ENCODE measurements around the gene OLFM2. TPM values are rescaled to one million over a fixed set of nuclear protein-coding genes. Genes with fewer than 3 reads are reported as not detected.

The OLFM2 gene
- total RNA-seq (1 to 10 TPM; 1.1 to 3.6 TPM), polyA plus RNA-seq (10 to 100 TPM in 1 of 2 donors, under 1 TPM in 1; 0.49 to 28.9 TPM)

DNA sequence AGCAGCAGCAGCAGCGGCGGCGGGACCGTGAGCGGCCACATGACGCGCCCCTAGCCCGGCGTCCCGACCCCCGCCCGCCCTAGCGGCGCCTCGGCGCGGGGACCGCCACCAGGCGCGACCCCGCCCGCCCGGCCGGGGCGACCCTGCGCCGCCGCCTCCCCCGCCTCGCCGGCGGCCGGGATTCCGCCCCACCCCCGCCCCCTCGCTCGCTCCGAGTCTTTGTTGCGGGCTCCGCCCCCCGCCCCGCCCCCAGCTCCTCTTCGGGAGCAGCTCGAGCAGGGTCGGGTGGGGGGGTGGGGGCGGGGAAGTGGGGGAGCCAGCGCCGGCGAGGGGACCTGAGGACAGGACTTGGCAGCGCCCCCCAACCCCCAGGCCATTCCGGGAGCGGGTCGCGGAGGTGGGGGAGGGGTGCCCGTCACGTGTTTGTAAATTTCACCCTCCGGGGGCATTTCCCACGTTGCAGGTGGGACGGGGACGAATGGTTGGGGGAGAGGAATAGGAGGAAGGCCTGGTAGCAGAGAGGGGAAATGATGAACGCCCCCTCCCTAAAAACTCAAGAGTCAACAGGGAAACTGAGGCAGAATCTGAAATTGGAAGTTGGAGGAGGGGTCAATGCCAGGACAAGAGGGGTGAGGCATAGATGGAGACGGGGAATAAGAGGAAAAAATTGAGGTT lies at the start of gene OLFM2:
TSS of gene OLFM2 (minus strand) at position 190 of the 675 bp plus-strand sequence. CDS start at position 41, 149 bp downstream.
- Histone ChIP-seq H3K9ac (ENCODE audit: low read depth in 1 of 2, low read length in 2 of 2) (no peak within 1 kb of the TSS), H3K9me3 (ENCODE audit: control insufficient read depth in 4 of 4, low read length in 3 of 4) (peaks cover 0 to under 1% (median 0%) of the 10 kb centered on the region in 4 donors), H3K4me3 (ENCODE audit: low read depth in 1 of 3, low read length in 3 of 3) (peak within 1 kb of the TSS in 2 of 3 donors; percentile 49 to 80), H3K27me3 (ENCODE audit: control insufficient read depth in 4 of 4, insufficient read depth in 4 of 4, low read length in 3 of 4) (no peaks in the 10 kb centered on the region), H3K36me3 (ENCODE audit: control insufficient read depth in 4 of 4, insufficient read depth in 3 of 4, low read depth in 1 of 4, low read length in 3 of 4) (no peaks in the 10 kb centered on the region), H3K27ac (ENCODE audit: low read depth in 1 of 2, low read length in 2 of 2) (no peak within 1 kb of the TSS), H3K4me1 (ENCODE audit: control insufficient read depth in 4 of 4, insufficient read depth in 4 of 4, low read length in 3 of 4) (peaks cover 0 to 26% (median 19%) of the 10 kb centered on the region in 4 donors)
- TF ChIP-seq, protein P1, sequence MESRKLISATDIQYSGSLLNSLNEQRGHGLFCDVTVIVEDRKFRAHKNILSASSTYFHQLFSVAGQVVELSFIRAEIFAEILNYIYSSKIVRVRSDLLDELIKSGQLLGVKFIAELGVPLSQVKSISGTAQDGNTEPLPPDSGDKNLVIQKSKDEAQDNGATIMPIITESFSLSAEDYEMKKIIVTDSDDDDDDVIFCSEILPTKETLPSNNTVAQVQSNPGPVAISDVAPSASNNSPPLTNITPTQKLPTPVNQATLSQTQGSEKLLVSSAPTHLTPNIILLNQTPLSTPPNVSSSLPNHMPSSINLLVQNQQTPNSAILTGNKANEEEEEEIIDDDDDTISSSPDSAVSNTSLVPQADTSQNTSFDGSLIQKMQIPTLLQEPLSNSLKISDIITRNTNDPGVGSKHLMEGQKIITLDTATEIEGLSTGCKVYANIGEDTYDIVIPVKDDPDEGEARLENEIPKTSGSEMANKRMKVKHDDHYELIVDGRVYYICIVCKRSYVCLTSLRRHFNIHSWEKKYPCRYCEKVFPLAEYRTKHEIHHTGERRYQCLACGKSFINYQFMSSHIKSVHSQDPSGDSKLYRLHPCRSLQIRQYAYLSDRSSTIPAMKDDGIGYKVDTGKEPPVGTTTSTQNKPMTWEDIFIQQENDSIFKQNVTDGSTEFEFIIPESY (IDR thresholded peaks at IDR 0.05) = no peak
- TF ChIP-seq, protein P2, sequence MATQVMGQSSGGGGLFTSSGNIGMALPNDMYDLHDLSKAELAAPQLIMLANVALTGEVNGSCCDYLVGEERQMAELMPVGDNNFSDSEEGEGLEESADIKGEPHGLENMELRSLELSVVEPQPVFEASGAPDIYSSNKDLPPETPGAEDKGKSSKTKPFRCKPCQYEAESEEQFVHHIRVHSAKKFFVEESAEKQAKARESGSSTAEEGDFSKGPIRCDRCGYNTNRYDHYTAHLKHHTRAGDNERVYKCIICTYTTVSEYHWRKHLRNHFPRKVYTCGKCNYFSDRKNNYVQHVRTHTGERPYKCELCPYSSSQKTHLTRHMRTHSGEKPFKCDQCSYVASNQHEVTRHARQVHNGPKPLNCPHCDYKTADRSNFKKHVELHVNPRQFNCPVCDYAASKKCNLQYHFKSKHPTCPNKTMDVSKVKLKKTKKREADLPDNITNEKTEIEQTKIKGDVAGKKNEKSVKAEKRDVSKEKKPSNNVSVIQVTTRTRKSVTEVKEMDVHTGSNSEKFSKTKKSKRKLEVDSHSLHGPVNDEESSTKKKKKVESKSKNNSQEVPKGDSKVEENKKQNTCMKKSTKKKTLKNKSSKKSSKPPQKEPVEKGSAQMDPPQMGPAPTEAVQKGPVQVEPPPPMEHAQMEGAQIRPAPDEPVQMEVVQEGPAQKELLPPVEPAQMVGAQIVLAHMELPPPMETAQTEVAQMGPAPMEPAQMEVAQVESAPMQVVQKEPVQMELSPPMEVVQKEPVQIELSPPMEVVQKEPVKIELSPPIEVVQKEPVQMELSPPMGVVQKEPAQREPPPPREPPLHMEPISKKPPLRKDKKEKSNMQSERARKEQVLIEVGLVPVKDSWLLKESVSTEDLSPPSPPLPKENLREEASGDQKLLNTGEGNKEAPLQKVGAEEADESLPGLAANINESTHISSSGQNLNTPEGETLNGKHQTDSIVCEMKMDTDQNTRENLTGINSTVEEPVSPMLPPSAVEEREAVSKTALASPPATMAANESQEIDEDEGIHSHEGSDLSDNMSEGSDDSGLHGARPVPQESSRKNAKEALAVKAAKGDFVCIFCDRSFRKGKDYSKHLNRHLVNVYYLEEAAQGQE (IDR thresholded peaks at IDR 0.05) = no peak
- no peak for TF ChIP-seq JUND (IDR thresholded peaks at IDR 0.05)
- under 1% methylated on average over 62 of the region's 62 CpGs for WGBS
- no peak for DNase-seq (ENCODE audit: low spot score)

DNA sequence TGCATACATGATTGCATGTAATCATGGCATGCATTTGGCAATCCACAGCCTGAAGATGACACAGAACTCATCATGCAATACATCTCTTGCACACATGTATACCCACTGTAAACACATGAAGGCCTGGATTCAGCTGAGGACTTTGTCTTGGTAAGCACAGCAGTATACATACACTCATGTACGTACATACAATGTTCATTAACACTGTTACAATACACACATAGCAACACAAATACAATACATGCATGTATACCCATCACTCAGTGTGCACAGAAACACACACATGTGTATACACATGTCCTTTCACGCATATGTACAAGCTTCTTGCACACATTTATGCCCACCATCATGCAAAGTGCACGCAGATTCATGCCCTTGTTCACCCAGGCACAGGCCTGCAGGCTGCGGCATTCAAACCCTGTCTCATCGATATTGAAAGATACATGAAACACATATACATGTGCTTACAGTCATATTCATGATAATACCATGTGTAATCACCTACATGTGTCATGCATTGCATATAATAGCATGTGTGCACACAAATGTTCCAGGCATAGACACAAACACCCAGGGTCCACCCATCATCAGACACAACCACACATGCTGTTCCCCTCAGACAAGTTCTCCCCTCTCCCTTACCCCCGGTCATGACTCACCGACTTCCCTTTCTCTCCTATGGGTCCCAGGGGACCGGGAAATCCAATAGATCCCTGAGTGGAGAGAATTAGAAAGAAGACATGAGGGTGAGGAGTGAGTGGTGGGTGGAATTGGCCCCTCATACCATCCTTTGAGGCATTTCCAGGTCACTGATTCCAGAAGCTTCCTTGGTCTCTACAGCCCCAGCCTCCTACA lies 45.3 kb upstream of the OLFM2 start:
- DNase-seq (ENCODE audit: low spot score) = no peak
- Histone ChIP-seq H3K9ac (ENCODE audit: low read depth in 1 of 2, low read length in 2 of 2) (no peak overlapping the region), H3K9me3 (ENCODE audit: control insufficient read depth in 4 of 4, low read length in 3 of 4) (no peaks in the 10 kb centered on the region), H3K27ac (ENCODE audit: low read depth in 1 of 2, low read length in 2 of 2) (no peak overlapping the region), H3K36me3 (ENCODE audit: control insufficient read depth in 4 of 4, insufficient read depth in 3 of 4, low read depth in 1 of 4, low read length in 3 of 4) (peaks cover 0 to 11% (median under 1%) of the 10 kb centered on the region in 4 donors), H3K4me1 (ENCODE audit: control insufficient read depth in 4 of 4, insufficient read depth in 4 of 4, low read length in 3 of 4) (peaks cover 0 to 3% (median 0%) of the 10 kb centered on the region in 4 donors), H3K4me3 (ENCODE audit: low read depth in 1 of 3, low read length in 3 of 3) (no peak overlapping the region), H3K27me3 (ENCODE audit: control insufficient read depth in 4 of 4, insufficient read depth in 4 of 4, low read length in 3 of 4) (no peaks in the 10 kb centered on the region)
- TF ChIP-seq NR2F2 (IDR thresholded peaks at IDR 0.05) (no peak), EGR1 (IDR thresholded peaks at IDR 0.05; ENCODE audit: low read depth in 2 of 2) (no peak), SP1 (IDR thresholded peaks at IDR 0.05) (no peak), RXRA (IDR thresholded peaks at IDR 0.05) (no peak), YY1 (IDR thresholded peaks at IDR 0.05) (no peak), FOXA1 (IDR thresholded peaks at IDR 0.05) (no peak), RAD21 (IDR thresholded peaks at IDR 0.05) (no peak), TAF1 (conservative IDR thresholded peaks at IDR 0.05) (no peak), JUND (IDR thresholded peaks at IDR 0.05) (no peak), CTCF (IDR thresholded peaks at IDR 0.05; ENCODE audit: low read depth, low read length, missing input control) (no peak), FOXA2 (IDR thresholded peaks at IDR 0.05) (no peak), MAX (IDR thresholded peaks at IDR 0.05) (no peak), GABPA (IDR thresholded peaks at IDR 0.05 in 1 of 2, conservative IDR thresholded peaks at IDR 0.05 in 1 of 2) (no peak), HNF4G (IDR thresholded peaks at IDR 0.05) (no peak), HNF4A (conservative IDR thresholded peaks at IDR 0.05) (no peak)
- TF ChIP-seq, protein P3, sequence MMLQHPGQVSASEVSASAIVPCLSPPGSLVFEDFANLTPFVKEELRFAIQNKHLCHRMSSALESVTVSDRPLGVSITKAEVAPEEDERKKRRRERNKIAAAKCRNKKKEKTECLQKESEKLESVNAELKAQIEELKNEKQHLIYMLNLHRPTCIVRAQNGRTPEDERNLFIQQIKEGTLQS (IDR thresholded peaks at IDR 0.05) = no peak
- TF ChIP-seq, protein P2 (IDR thresholded peaks at IDR 0.05) = no peak
- 90% methylated on average over 8 of the region's 8 CpGs for WGBS
